DMS153 treated with DMSO at 0.1 percent for 48 hours (cell line): ENCODE results near the gene BFSP1.

ENCODE experiments used
- DNase-seq: peaks from one replicate; lab custom pipeline; 2025; ENCODE audit not compliant: unreplicated experiment; lab: John Stamatoyannopoulos, UW

Gene BFSP1

GRCh38 chr20:17530716-17531664, at the start of gene BFSP1:
BFSP1 (minus strand) TSS chr20:17531379; CDS start chr20:17531329, 50 bp downstream.
- DNase-seq = peak; percentile 44

GRCh38 chr20:17580895-17581294, 49.7 kb upstream of the BFSP1 start:
- DNase-seq = no peak

GRCh38 chr20:17579369-17580039, 48.3 kb upstream of the BFSP1 start:
- no peak for DNase-seq

- no peak for DNase-seq
Measured at GRCh38 chr20:17576215-17576614, 45.0 kb upstream of the BFSP1 start.

GRCh38 chr20:17573463-17573862, 42.3 kb upstream of the BFSP1 start:
- DNase-seq = no peak

- DNase-seq = peak; percentile 2
Measured at GRCh38 chr20:17572034-17572638, 41.0 kb upstream of the BFSP1 start.

GRCh38 chr20:17571153-17571527, 40.0 kb upstream of the BFSP1 start:
- DNase-seq = no peak

- peak; percentile 32 for DNase-seq
Measured at GRCh38 chr20:17570347-17571152, 39.4 kb upstream of the BFSP1 start.

GRCh38 chr20:17569616-17570346, 38.6 kb upstream of the BFSP1 start, which contains the start of gene DSTN:
DSTN (plus strand) TSS chr20:17570075; CDS start chr20:17570209, 134 bp downstream.
- DNase-seq = peak; percentile 85

- DNase-seq = peak; percentile 25
Measured at GRCh38 chr20:17568972-17569521, 37.9 kb upstream of the BFSP1 start.

GRCh38 chr20:17568045-17568788, 37.0 kb upstream of the BFSP1 start:
- no peak for DNase-seq

GRCh38 chr20:17566345-17566744, 35.2 kb upstream of the BFSP1 start:
- no peak for DNase-seq

GRCh38 chr20:17565169-17565845, 34.1 kb upstream of the BFSP1 start:
- no peak for DNase-seq

- DNase-seq = no peak
Measured at GRCh38 chr20:17562804-17563305, 31.7 kb upstream of the BFSP1 start.

- no peak for DNase-seq
Measured at GRCh38 chr20:17560344-17561074, 29.3 kb upstream of the BFSP1 start.

GRCh38 chr20:17559338-17559737, 28.2 kb upstream of the BFSP1 start:
- no peak for DNase-seq

GRCh38 chr20:17558941-17559304, 27.7 kb upstream of the BFSP1 start:
- no peak for DNase-seq
